Activated naive CD8-positive, alpha-beta T cell (primary cell): ENCODE data around the gene FST.

ENCODE experiments used
- H3K27ac Mint-ChIP-seq: one replicate; pipeline ENCODE4 v1.8.0; 2021; ENCODE audit warnings: mixed read lengths
- H3K27me3 Mint-ChIP-seq: one replicate; pipeline ENCODE4 v1.8.0; 2021; ENCODE audit warnings: mixed read lengths
- H3K36me3 Mint-ChIP-seq: one replicate; pipeline ENCODE4 v1.8.0; 2021; ENCODE audit warnings: mixed read lengths
- H3K4me1 Mint-ChIP-seq: one replicate; pipeline ENCODE4 v1.8.0; 2021; ENCODE audit warnings: low read depth, mixed read lengths
- H3K4me3 Mint-ChIP-seq: one replicate; pipeline ENCODE4 v1.8.0; 2021; ENCODE audit warnings: mild to moderate bottlenecking, mixed read lengths
- H3K9me3 Mint-ChIP-seq: one replicate; pipeline ENCODE4 v1.8.0; 2021; ENCODE audit warnings: low read depth, mixed read lengths

Gene FST

GRCh38 chr5:53463909-53464621 lies 16.4 kb upstream of the FST start:
- Mint-ChIP-seq H3K4me1 (no peaks in the 10 kb centered on the region), H3K9me3 (no peaks in the 10 kb centered on the region), H3K4me3 (no peak overlapping the region), H3K27ac (no peak overlapping the region), H3K27me3 (peaks cover 14% of the 10 kb centered on the region), H3K36me3 (no peaks in the 10 kb centered on the region)

- Mint-ChIP-seq H3K4me3 (no peak overlapping the region), H3K27ac (no peak overlapping the region), H3K9me3 (no peaks in the 10 kb centered on the region), H3K27me3 (peaks cover 16% of the 10 kb centered on the region), H3K4me1 (no peaks in the 10 kb centered on the region), H3K36me3 (no peaks in the 10 kb centered on the region)
These were observed 15.7 kb upstream of the FST start for GRCh38 chr5:53464722-53465121.

GRCh38 chr5:53469946-53470687 lies 10.3 kb upstream of the FST start:
- Mint-ChIP-seq H3K4me1 (no peaks in the 10 kb centered on the region), H3K27ac (no peak overlapping the region), H3K4me3 (no peak overlapping the region), H3K36me3 (no peaks in the 10 kb centered on the region), H3K9me3 (no peaks in the 10 kb centered on the region), H3K27me3 (peaks cover 34% of the 10 kb centered on the region)

GRCh38 chr5:53472279-53472678 lies 8.2 kb upstream of the FST start:
- H3K27me3 Mint-ChIP-seq, result peaks cover 39% of the 10 kb centered on the region
- no peaks in the 10 kb centered on the region for H3K9me3 Mint-ChIP-seq
- no peaks in the 10 kb centered on the region for H3K4me1 Mint-ChIP-seq
- H3K4me3 Mint-ChIP-seq, result no peak overlapping the region
- H3K36me3 Mint-ChIP-seq, result no peaks in the 10 kb centered on the region
- no peak overlapping the region for H3K27ac Mint-ChIP-seq

- Mint-ChIP-seq H3K4me1 (no peaks in the 10 kb centered on the region), H3K9me3 (no peaks in the 10 kb centered on the region), H3K4me3 (no peak overlapping the region), H3K27ac (no peak overlapping the region), H3K27me3 (peaks cover 41% of the 10 kb centered on the region), H3K36me3 (no peaks in the 10 kb centered on the region)
These were observed 7.5 kb upstream of the FST start for GRCh38 chr5:53472720-53473510.

GRCh38 chr5:53473633-53474032 lies 6.8 kb upstream of the FST start:
- H3K4me1 Mint-ChIP-seq, result peaks cover 4% of the 10 kb centered on the region
- no peaks in the 10 kb centered on the region for H3K9me3 Mint-ChIP-seq
- H3K27ac Mint-ChIP-seq, result no peak overlapping the region
- peaks cover 44% of the 10 kb centered on the region for H3K27me3 Mint-ChIP-seq
- H3K36me3 Mint-ChIP-seq, result no peaks in the 10 kb centered on the region
- no peak overlapping the region for H3K4me3 Mint-ChIP-seq

GRCh38 chr5:53475320-53475719 lies 5.1 kb upstream of the FST start:
- Mint-ChIP-seq H3K27ac (no peak overlapping the region), H3K36me3 (no peaks in the 10 kb centered on the region), H3K4me1 (peaks cover 11% of the 10 kb centered on the region), H3K9me3 (no peaks in the 10 kb centered on the region), H3K4me3 (no peak overlapping the region), H3K27me3 (peaks cover 42% of the 10 kb centered on the region)

GRCh38 chr5:53476019-53476418 lies 4.4 kb upstream of the FST start:
- no peaks in the 10 kb centered on the region for H3K9me3 Mint-ChIP-seq
- H3K27me3 Mint-ChIP-seq, result peaks cover 43% of the 10 kb centered on the region
- no peak overlapping the region for H3K27ac Mint-ChIP-seq
- H3K4me3 Mint-ChIP-seq, result no peak overlapping the region
- no peaks in the 10 kb centered on the region for H3K36me3 Mint-ChIP-seq
- peaks cover 14% of the 10 kb centered on the region for H3K4me1 Mint-ChIP-seq

- Mint-ChIP-seq H3K36me3 (no peaks in the 10 kb centered on the region), H3K4me1 (peaks cover 21% of the 10 kb centered on the region), H3K4me3 (no peak overlapping the region), H3K27me3 (peaks cover 39% of the 10 kb centered on the region), H3K9me3 (no peaks in the 10 kb centered on the region), H3K27ac (no peak overlapping the region)
These were observed 3.6 kb upstream of the FST start for GRCh38 chr5:53476531-53477480.

- Mint-ChIP-seq H3K36me3 (no peaks in the 10 kb centered on the region), H3K9me3 (no peaks in the 10 kb centered on the region), H3K4me1 (peaks cover 31% of the 10 kb centered on the region), H3K4me3 (peak overlapping the region; percentile 95), H3K27me3 (peaks cover 33% of the 10 kb centered on the region), H3K27ac (no peak overlapping the region)
These were observed 1.9 kb upstream of the FST start for GRCh38 chr5:53478411-53479044.

- H3K9me3 Mint-ChIP-seq, result no peaks in the 10 kb centered on the region
- H3K4me1 Mint-ChIP-seq, result peaks cover 31% of the 10 kb centered on the region
- peaks cover 38% of the 10 kb centered on the region for H3K27me3 Mint-ChIP-seq
- no peaks in the 10 kb centered on the region for H3K36me3 Mint-ChIP-seq
- no peak overlapping the region for H3K27ac Mint-ChIP-seq
- H3K4me3 Mint-ChIP-seq, result peak overlapping the region; percentile 95
These were observed 1.3 kb upstream of the FST start for GRCh38 chr5:53479045-53479589.

GRCh38 chr5:53479590-53480415 lies 626 bp upstream of the FST start:
- Mint-ChIP-seq H3K9me3 (no peaks in the 10 kb centered on the region), H3K27me3 (peaks cover 39% of the 10 kb centered on the region), H3K27ac (no peak overlapping the region), H3K4me3 (peak overlapping the region; percentile 95), H3K4me1 (peaks cover 31% of the 10 kb centered on the region), H3K36me3 (no peaks in the 10 kb centered on the region)
